GM12872 (cell line): Measurements from ENCODE around the gene FOSL2.

ENCODE experiments used
- CTCF ChIP-seq: IDR thresholded peaks from 3 replicates; pipeline ENCODE4 v1.5.1; 2011; ENCODE audit warnings: low read depth, mild to moderate bottlenecking, low read length, moderate library complexity; ENCODE audit not compliant: insufficient read depth

FOSL2 gene

GRCh38 chr2:28363686-28364280 is 28.9 kb upstream of the FOSL2 start:
- TF ChIP-seq CTCF, result no peak

- TF ChIP-seq CTCF, result no peak
Observed at GRCh38 chr2:28364610-28365009, 28.0 kb upstream of the FOSL2 start.

- no peak for TF ChIP-seq CTCF
Observed at GRCh38 chr2:28365158-28365557, 27.5 kb upstream of the FOSL2 start.

- TF ChIP-seq CTCF, result no peak
Observed at GRCh38 chr2:28366149-28366495, 26.5 kb upstream of the FOSL2 start.

- TF ChIP-seq CTCF, result no peak
Observed at GRCh38 chr2:28366496-28367282, 26.0 kb upstream of the FOSL2 start.

- no peak for TF ChIP-seq CTCF
Observed at GRCh38 chr2:28367667-28368356, 24.8 kb upstream of the FOSL2 start.

GRCh38 chr2:28368357-28368798 is 24.3 kb upstream of the FOSL2 start:
- no peak for TF ChIP-seq CTCF
